Panc1 (cell line): Measurements from ENCODE around the gene MAGI1.

Source experiments
- POLR2AphosphoS5 ChIP-seq: IDR thresholded peaks from 2 replicates; pipeline ENCODE4 v1.6.1; 2012; ENCODE audit warnings: mild to moderate bottlenecking, low read depth, low read length, moderate library complexity
- SIN3A ChIP-seq: IDR thresholded peaks from 2 replicates; pipeline ENCODE4 v1.6.1; 2012; ENCODE audit warnings: low read depth, mild to moderate bottlenecking, low read length, moderate library complexity, borderline replicate concordance; ENCODE audit not compliant: insufficient read depth
- TCF7L2 ChIP-seq: IDR thresholded peaks from 2 replicates; pipeline ENCODE4 v1.6.1; 2011; ENCODE audit warnings: mild to moderate bottlenecking, low read depth, low read length, inconsistent platforms
- TF ChIP-seq, protein P1 (sequence below): fragments of 450-650 bp; IDR thresholded peaks from 2 replicates; pipeline ENCODE4 v1.5.1; 2017; ENCODE audit warnings: mild to moderate bottlenecking

DNA sequence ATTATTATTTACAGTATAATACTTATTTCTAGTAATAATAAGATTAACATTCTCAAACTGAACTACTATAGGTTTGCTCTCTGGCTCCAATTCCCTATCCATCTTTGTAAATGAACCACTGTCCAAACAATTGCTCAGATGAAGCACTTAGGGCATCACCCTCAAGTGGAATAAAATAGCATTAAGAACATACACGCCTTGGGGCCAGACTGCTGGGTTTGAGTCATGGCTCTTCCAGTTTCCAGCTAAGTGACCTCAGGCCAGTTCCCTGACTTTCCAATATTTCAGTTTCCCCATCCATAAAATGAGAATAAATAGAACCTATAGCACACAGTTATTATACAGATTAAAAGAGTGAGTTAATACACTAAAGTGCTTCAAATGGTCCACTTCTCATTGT is 507.2 kb downstream of the MAGI1 start:
- TF ChIP-seq, protein P1, sequence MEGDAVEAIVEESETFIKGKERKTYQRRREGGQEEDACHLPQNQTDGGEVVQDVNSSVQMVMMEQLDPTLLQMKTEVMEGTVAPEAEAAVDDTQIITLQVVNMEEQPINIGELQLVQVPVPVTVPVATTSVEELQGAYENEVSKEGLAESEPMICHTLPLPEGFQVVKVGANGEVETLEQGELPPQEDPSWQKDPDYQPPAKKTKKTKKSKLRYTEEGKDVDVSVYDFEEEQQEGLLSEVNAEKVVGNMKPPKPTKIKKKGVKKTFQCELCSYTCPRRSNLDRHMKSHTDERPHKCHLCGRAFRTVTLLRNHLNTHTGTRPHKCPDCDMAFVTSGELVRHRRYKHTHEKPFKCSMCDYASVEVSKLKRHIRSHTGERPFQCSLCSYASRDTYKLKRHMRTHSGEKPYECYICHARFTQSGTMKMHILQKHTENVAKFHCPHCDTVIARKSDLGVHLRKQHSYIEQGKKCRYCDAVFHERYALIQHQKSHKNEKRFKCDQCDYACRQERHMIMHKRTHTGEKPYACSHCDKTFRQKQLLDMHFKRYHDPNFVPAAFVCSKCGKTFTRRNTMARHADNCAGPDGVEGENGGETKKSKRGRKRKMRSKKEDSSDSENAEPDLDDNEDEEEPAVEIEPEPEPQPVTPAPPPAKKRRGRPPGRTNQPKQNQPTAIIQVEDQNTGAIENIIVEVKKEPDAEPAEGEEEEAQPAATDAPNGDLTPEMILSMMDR: no peak
- no peak for TF ChIP-seq POLR2AphosphoS5
- TF ChIP-seq SIN3A: no peak
- TF ChIP-seq TCF7L2: no peak
